ENCODE measurements around the gene VSNL1.

VSNL1 gene

GRCh38 chr2:17617955-17618354 is 77.5 kb downstream of the VSNL1 start:
- Histone ChIP-seq H3K27ac (ENCODE audit: extremely low read depth, low read depth, low read length) (no peak overlapping the region), H3K4me3 (ENCODE audit: low read depth, low read length) (no peak overlapping the region), H3K4me1 (ENCODE audit: control insufficient read depth, insufficient read depth, low read length) (no peaks in the 10 kb centered on the region; the same call in 1 of the 2 replicates), H3K9me3 (ENCODE audit: control insufficient read depth, insufficient read depth, low read depth, low read length) (no peaks in the 10 kb centered on the region), H3K36me3 (ENCODE audit: control insufficient read depth in 2 of 2, insufficient read depth in 1 of 2, low read length in 2 of 2) (no peaks in the 10 kb centered on the region)
- TF ChIP-seq ZNF146 (tag by site-specific recombination; IDR thresholded peaks at IDR 0.05), result no peak
- no peak for TF ChIP-seq SP3 (tag by site-specific recombination; IDR thresholded peaks at IDR 0.05)
- no peak for TF ChIP-seq ZNF704 (tag by site-specific recombination; IDR thresholded peaks at IDR 0.05)
- TF ChIP-seq ZNF747 (tag by site-specific recombination; IDR thresholded peaks at IDR 0.05), result no peak
- TF ChIP-seq SP2 (tag by site-specific recombination; IDR thresholded peaks at IDR 0.05), result no peak
- no peak for TF ChIP-seq GLI4 (tag by site-specific recombination; IDR thresholded peaks at IDR 0.05)
- no peak for TF ChIP-seq ZNF549 (tag by site-specific recombination; IDR thresholded peaks at IDR 0.05)
- no peak for TF ChIP-seq ZNF433 (tag by site-specific recombination; IDR thresholded peaks at IDR 0.05; ENCODE audit: low read depth)
- ChIA-PET CTCF (no interaction called here), POLR2A (no interaction called here)

GRCh38 chr2:17620280-17620679 is 79.8 kb downstream of the VSNL1 start:
- no peaks in the 10 kb centered on the region; the same call in 1 of the 2 replicates for H3K4me1 ChIP-seq (ENCODE audit: control insufficient read depth, insufficient read depth, low read length)
- TF ChIP-seq ZNF157 (tag by site-specific recombination; IDR thresholded peaks at IDR 0.05) (no peak), ZBTB48 (tag by site-specific recombination; IDR thresholded peaks at IDR 0.05) (no peak), SP7 (tag by site-specific recombination; IDR thresholded peaks at IDR 0.05) (peak; percentile 76), KLF1 (tag by site-specific recombination; IDR thresholded peaks at IDR 0.05) (no peak), ZNF510 (tag by site-specific recombination; IDR thresholded peaks at IDR 0.05; ENCODE audit: insufficient replicate concordance) (no peak), ZNF837 (tag by site-specific recombination; IDR thresholded peaks at IDR 0.05) (no peak), EGR2 (tag by site-specific recombination; IDR thresholded peaks at IDR 0.05; ENCODE audit: low read depth) (peak; percentile 85), ZNF302 (tag by site-specific recombination; IDR thresholded peaks at IDR 0.05; ENCODE audit: low read depth) (no peak), ZFHX2 (tag by site-specific recombination; conservative IDR thresholded peaks at IDR 0.05) (peak; percentile 84), ZNF621 (tag by site-specific recombination; IDR thresholded peaks at IDR 0.05) (no peak), KLF10 (tag by site-specific recombination; IDR thresholded peaks at IDR 0.05) (no peak), ZSCAN30 (tag by site-specific recombination; IDR thresholded peaks at IDR 0.05) (no peak), PBX3 (CRISPR knock-in tag; IDR thresholded peaks at IDR 0.05) (no peak), ZNF114 (tag by site-specific recombination; IDR thresholded peaks at IDR 0.05) (no peak), SP2 (tag by site-specific recombination; IDR thresholded peaks at IDR 0.05) (no peak), ZNF274 (IDR thresholded peaks at IDR 0.05; ENCODE audit: low read length) (no peak), ZNF274 (tag by site-specific recombination; IDR thresholded peaks at IDR 0.05; ENCODE audit: borderline replicate concordance) (no peak), ZNF561 (tag by site-specific recombination; IDR thresholded peaks at IDR 0.05; ENCODE audit: borderline replicate concordance) (no peak), RBAK (tag by site-specific recombination; IDR thresholded peaks at IDR 0.05) (no peak), ZNF658 (tag by site-specific recombination; IDR thresholded peaks at IDR 0.05) (no peak)
- TF ChIP-seq, protein P1, sequence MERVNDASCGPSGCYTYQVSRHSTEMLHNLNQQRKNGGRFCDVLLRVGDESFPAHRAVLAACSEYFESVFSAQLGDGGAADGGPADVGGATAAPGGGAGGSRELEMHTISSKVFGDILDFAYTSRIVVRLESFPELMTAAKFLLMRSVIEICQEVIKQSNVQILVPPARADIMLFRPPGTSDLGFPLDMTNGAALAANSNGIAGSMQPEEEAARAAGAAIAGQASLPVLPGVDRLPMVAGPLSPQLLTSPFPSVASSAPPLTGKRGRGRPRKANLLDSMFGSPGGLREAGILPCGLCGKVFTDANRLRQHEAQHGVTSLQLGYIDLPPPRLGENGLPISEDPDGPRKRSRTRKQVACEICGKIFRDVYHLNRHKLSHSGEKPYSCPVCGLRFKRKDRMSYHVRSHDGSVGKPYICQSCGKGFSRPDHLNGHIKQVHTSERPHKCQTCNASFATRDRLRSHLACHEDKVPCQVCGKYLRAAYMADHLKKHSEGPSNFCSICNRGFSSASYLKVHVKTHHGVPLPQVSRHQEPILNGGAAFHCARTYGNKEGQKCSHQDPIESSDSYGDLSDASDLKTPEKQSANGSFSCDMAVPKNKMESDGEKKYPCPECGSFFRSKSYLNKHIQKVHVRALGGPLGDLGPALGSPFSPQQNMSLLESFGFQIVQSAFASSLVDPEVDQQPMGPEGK (tag by site-specific recombination; IDR thresholded peaks at IDR 0.05), result no peak
- TF ChIP-seq, protein P2, sequence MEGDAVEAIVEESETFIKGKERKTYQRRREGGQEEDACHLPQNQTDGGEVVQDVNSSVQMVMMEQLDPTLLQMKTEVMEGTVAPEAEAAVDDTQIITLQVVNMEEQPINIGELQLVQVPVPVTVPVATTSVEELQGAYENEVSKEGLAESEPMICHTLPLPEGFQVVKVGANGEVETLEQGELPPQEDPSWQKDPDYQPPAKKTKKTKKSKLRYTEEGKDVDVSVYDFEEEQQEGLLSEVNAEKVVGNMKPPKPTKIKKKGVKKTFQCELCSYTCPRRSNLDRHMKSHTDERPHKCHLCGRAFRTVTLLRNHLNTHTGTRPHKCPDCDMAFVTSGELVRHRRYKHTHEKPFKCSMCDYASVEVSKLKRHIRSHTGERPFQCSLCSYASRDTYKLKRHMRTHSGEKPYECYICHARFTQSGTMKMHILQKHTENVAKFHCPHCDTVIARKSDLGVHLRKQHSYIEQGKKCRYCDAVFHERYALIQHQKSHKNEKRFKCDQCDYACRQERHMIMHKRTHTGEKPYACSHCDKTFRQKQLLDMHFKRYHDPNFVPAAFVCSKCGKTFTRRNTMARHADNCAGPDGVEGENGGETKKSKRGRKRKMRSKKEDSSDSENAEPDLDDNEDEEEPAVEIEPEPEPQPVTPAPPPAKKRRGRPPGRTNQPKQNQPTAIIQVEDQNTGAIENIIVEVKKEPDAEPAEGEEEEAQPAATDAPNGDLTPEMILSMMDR (tag by site-specific recombination; IDR thresholded peaks at IDR 0.05), result no peak
- TF ChIP-seq, protein P3, sequence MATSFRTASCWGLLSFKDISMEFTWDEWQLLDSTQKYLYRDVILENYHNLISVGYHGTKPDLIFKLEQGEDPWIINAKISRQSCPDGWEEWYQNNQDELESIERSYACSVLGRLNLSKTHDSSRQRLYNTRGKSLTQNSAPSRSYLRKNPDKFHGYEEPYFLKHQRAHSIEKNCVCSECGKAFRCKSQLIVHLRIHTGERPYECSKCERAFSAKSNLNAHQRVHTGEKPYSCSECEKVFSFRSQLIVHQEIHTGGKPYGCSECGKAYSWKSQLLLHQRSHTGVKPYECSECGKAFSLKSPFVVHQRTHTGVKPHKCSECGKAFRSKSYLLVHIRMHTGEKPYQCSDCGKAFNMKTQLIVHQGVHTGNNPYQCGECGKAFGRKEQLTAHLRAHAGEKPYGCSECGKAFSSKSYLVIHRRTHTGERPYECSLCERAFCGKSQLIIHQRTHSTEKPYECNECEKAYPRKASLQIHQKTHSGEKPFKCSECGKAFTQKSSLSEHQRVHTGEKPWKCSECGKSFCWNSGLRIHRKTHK (tag by site-specific recombination; IDR thresholded peaks at IDR 0.05), result no peak

More at GRCh38 chr2:17620280-17620679, 79.8 kb downstream of the VSNL1 start:
- Histone ChIP-seq H3K9me3 (ENCODE audit: control insufficient read depth, insufficient read depth, low read depth, low read length) (no peaks in the 10 kb centered on the region), H3K36me3 (ENCODE audit: control insufficient read depth in 2 of 2, insufficient read depth in 1 of 2, low read length in 2 of 2) (no peaks in the 10 kb centered on the region), H3K4me3 (ENCODE audit: low read depth, low read length) (no peak overlapping the region), H3K27ac (ENCODE audit: extremely low read depth, low read depth, low read length) (no peak overlapping the region)
- CTCF ChIA-PET, result no interaction called here
- POLR2A ChIA-PET, result no interaction called here

All from HEK293 (cell line).